GM12878 (cell line): ENCODE results near the gene ATP10D. TPM values are rescaled to one million over a fixed set of nuclear protein-coding genes. Genes with fewer than 3 reads are reported as not detected.

Experiments used
- ATAC-seq: fragments of 200-7000 bp; cut with Tn5 transposase; 3 replicates; pipeline ENCODE4 v1.9.1; 2020; ENCODE audit warnings: mild to moderate bottlenecking, moderate library complexity
- BruUV-seq: library from RNA; stranded (reverse); fragments of 400-500 nt; replicated peaks from 2 replicates; lab custom pipeline; 2021; lab: Mats Ljungman, UMichigan
- CTCF ChIA-PET: fragments of 300-600 bp; sonication (Branson Sonifier 250); formaldehyde crosslinking; extraction: SDS; loops from one replicate; lab custom pipeline; 2021; ENCODE audit warnings: inconsistent platforms; lab: Yijun Ruan, JAX
- POLR2A ChIA-PET: fragments of 350-600 bp; formaldehyde crosslinking; extraction: SDS; loops from one replicate; lab custom pipeline; 2021; ENCODE audit warnings: inconsistent platforms; lab: Charles Lee
- RAD21 ChIA-PET: fragments of 300-600 bp; sonication (Branson Sonifier 250); formaldehyde crosslinking; loops from one replicate; lab custom pipeline; 2023; ENCODE audit warnings: antibody characterized with exemption; ENCODE audit not compliant: unreplicated experiment; lab: Charles Lee
- SMC1A ChIA-PET: fragments of 300-600 bp; sonication (Branson Sonifier 250); formaldehyde crosslinking; loops from one replicate; lab custom pipeline; 2023; ENCODE audit not compliant: unreplicated experiment, uncharacterized antibody; lab: Charles Lee
- DNase-seq: peaks from one replicate; pipeline ENCODE4 v3.0.0-alpha.2; 2011; ENCODE audit warnings: low read depth, low spot score
- FAIRE-seq: peaks from 3 replicates; lab custom pipeline; 2011; peaks lifted over from hg19 to GRCh38; lab: Jason Lieb, UNC
- H2AFZ ChIP-seq: 2 replicates; pipeline ENCODE4 v1.6.0; 2011; ENCODE audit warnings: low read depth, low read length, control low read depth; ENCODE audit not compliant: control insufficient read depth
- H3K27ac ChIP-seq: 2 replicates; pipeline ENCODE4 v1.5.1; 2011; ENCODE audit warnings: control low read depth; ENCODE audit not compliant: control insufficient read depth, insufficient read depth
- H3K27me3 ChIP-seq, 2 experiments: replicated peaks in 1 of 2; 2 replicates each; pipeline versions ENCODE4 v1.6.0 to v1.6.1; 2011; ENCODE audit warnings: low read length in 1 of 2; ENCODE audit not compliant: control insufficient read depth in 2 of 2, insufficient read depth in 2 of 2
- H3K36me3 ChIP-seq, 2 experiments: 2 replicates each; pipeline ENCODE4 v1.5.1; 2011; ENCODE audit warnings: low read length in 1 of 2; ENCODE audit not compliant: control insufficient read depth in 2 of 2, insufficient read depth in 2 of 2
- H3K4me1 ChIP-seq: 2 replicates; pipeline ENCODE4 v1.6.1; 2011; ENCODE audit warnings: mild to moderate bottlenecking, low read length, moderate library complexity, mixed read lengths; ENCODE audit not compliant: control insufficient read depth, insufficient read depth
- H3K4me2 ChIP-seq: 2 replicates; pipeline ENCODE4 v1.6.0; 2011; ENCODE audit warnings: control low read depth; ENCODE audit not compliant: control insufficient read depth, insufficient read depth
- H3K4me3 ChIP-seq: fragments of 200-600 bp; sonication (generic); 2 replicates; pipeline ENCODE4 v1.5.1; 2016
- H3K79me2 ChIP-seq: 2 replicates; pipeline ENCODE4 v1.6.0; 2011; ENCODE audit warnings: low read length; ENCODE audit not compliant: control insufficient read depth, insufficient read depth
- H3K9ac ChIP-seq: 2 replicates; pipeline ENCODE4 v1.8.0; 2011; ENCODE audit warnings: low read length, control low read depth, mixed read lengths; ENCODE audit not compliant: control insufficient read depth, insufficient read depth
- H3K9me3 ChIP-seq: replicated peaks from 3 replicates; pipeline ENCODE4 v1.5.1; 2011; ENCODE audit warnings: mild to moderate bottlenecking, low read length; ENCODE audit not compliant: control insufficient read depth, insufficient read depth
- H4K20me1 ChIP-seq: 2 replicates; pipeline ENCODE4 v1.6.0; 2011; ENCODE audit not compliant: control insufficient read depth, insufficient read depth
- EGR1 ChIP-seq, 2 experiments: IDR thresholded peaks; 1 replicate in 1 of 2; 2 replicates in 1 of 2; pipeline ENCODE4 v1.6.1; 2011 to 2012; ENCODE audit warnings: low read depth in 2 of 2, low read length in 2 of 2, borderline replicate concordance in 1 of 2, mild to moderate bottlenecking in 1 of 2, moderate library complexity in 1 of 2
- KAT2A ChIP-seq: conservative IDR thresholded peaks from 2 replicates; pipeline ENCODE4 v1.6.1; 2011; ENCODE audit warnings: low read depth, low read length; ENCODE audit not compliant: control insufficient read depth
- KDM1A ChIP-seq: fragments of 200-600 bp; sonication (generic); IDR thresholded peaks from 2 replicates; pipeline ENCODE4 v1.6.1; 2016; ENCODE audit warnings: borderline replicate concordance
- KLF5 ChIP-seq: fragments of 450-650 bp; IDR thresholded peaks from 2 replicates; pipeline ENCODE4 v1.6.1; 2014; ENCODE audit warnings: mild to moderate bottlenecking; ENCODE audit not compliant: partially characterized antibody
- MTA2 ChIP-seq: fragments of 450-650 bp; IDR thresholded peaks from 2 replicates; pipeline ENCODE4 v1.6.1; 2016; ENCODE audit warnings: low read depth, mild to moderate bottlenecking, moderate library complexity
- RB1 ChIP-seq: fragments of 450-650 bp; formaldehyde crosslinking; IDR thresholded peaks from 2 replicates; pipeline ENCODE4 v1.6.1; 2017; ENCODE audit warnings: mild to moderate bottlenecking, borderline replicate concordance
- TCF12 ChIP-seq: IDR thresholded peaks from 2 replicates; pipeline ENCODE4 v1.6.1; 2011; ENCODE audit warnings: low read depth, mild to moderate bottlenecking, low read length
- TCF3 ChIP-seq: IDR thresholded peaks from 2 replicates; pipeline ENCODE4 v1.6.1; 2012; ENCODE audit warnings: low read depth, mild to moderate bottlenecking, low read length, borderline replicate concordance; ENCODE audit not compliant: insufficient read depth
- in situ Hi-C: fragments of 300-500 bp; cut with MboI; formaldehyde crosslinking; loops from 9 replicates; pipeline ENCODE4 v1.14.3; 2018; ENCODE audit warnings: mixed read lengths
- intact Hi-C: fragments of 100-400 bp; cut with micrococcal nuclease; formaldehyde crosslinking; loops from one replicate; pipeline ENCODE4 v1.14.2; 2022; ENCODE audit not compliant: unreplicated experiment
- polyA plus RNA-seq, 11 experiments: library from polyadenylated mRNA; depleted of rRNA in 4 of 11; unstranded in 6 of 11; stranded (reverse) in 5 of 11; fragments of >200 nt; fragmentation: Nextera tagmentation in 4 of 11; fragmentation: Illumina TruSeq in 1 of 11; extraction: Ambion mirVana in 4 of 11; extraction: Trizol in 1 of 11; gene quantifications; 1 replicate in 1 of 11; 2 replicates in 10 of 11; pipeline versions ENCODE4 v1.2.1 to v1.2.3, GENCODE V29; 2011 to 2016; ENCODE audit warnings: inconsistent platforms in 2 of 11, missing spikeins in 2 of 11, low read depth in 1 of 11
- total RNA-seq, 4 experiments: library from RNA; depleted of rRNA in 3 of 4; stranded (reverse); fragments of >200 nt in 3 of 4; fragmentation: Illumina TruSeq in 1 of 4; extraction: Trizol in 1 of 4; gene quantifications; 2 replicates each; pipeline versions ENCODE4 v1.2.1 to v1.2.3, GENCODE V29; 2013 to 2021

Gene ATP10D
- total and polyA plus RNA-seq, 10 of the 15 experiments (the other 5 are each of a cell fraction or from before 2014, with no cell fraction given), result 10.2 to 50.3 (median 19.1) TPM

- no peak for FAIRE-seq
- DNase-seq, result no peak
- H3K9me3 ChIP-seq, result no peaks in the 10 kb centered on the region
- no peak for ATAC-seq
- intact Hi-C loops, result no loop called here
- no peak overlapping the region for H3K9ac ChIP-seq
- H3K4me2 ChIP-seq, result no peak overlapping the region
- SMC1A ChIA-PET, result interaction anchor here (0.7 to 1.5 kb wide), 3 partner anchors 10 to 42 kb away, joined by 3 to 5 read pairs (median 3); no protein-coding TSS in a partner anchor
- no peaks in the 10 kb centered on the region for H3K79me2 ChIP-seq
- BruUV-seq, result no TSS peak
- no peak for TF ChIP-seq TCF3
- no peak for TF ChIP-seq MTA2
- no peak for TF ChIP-seq RB1
- no peak for TF ChIP-seq EGR1 (IDR thresholded peaks at IDR 0.05; ENCODE audit: borderline replicate concordance in 1 of 2, low read depth in 2 of 2, low read length in 2 of 2)
- no peak for TF ChIP-seq KDM1A
- TF ChIP-seq KLF5, result no peak
- TF ChIP-seq TCF12, result no peak
- no peak for TF ChIP-seq KAT2A
- TF ChIP-seq, all 136 proteins: peak for 0
- ChIA-PET RAD21 (no interaction called here), POLR2A (interaction anchor here (0.6 to 0.9 kb wide), 2 partner anchors 12 to 421 kb away, joined by 3 to 5 read pairs; no protein-coding TSS in a partner anchor), CTCF (interaction anchor here (0.7 to 2.0 kb wide), 3 partner anchors 16 to 43 kb away, joined by 3 to 7 read pairs (median 3); no protein-coding TSS in a partner anchor)
- Histone ChIP-seq H3K4me1 (no peaks in the 10 kb centered on the region), H3K36me3 (peaks cover under 1 to 6% of the 10 kb centered on the region in 2 experiments), H2AFZ (no peak overlapping the region), H4K20me1 (no peaks in the 10 kb centered on the region), H3K27ac (no peak overlapping the region), H3K4me3 (no peak overlapping the region), H3K27me3 (no peaks in the 10 kb centered on the region)
- in situ Hi-C loops, result no loop called here
Observed at GRCh38 chr4:47551682-47552081, 66.6 kb downstream of the ATP10D start.
